ENCODE measurements around the gene EPB41L3.

The EPB41L3 gene

DNA sequence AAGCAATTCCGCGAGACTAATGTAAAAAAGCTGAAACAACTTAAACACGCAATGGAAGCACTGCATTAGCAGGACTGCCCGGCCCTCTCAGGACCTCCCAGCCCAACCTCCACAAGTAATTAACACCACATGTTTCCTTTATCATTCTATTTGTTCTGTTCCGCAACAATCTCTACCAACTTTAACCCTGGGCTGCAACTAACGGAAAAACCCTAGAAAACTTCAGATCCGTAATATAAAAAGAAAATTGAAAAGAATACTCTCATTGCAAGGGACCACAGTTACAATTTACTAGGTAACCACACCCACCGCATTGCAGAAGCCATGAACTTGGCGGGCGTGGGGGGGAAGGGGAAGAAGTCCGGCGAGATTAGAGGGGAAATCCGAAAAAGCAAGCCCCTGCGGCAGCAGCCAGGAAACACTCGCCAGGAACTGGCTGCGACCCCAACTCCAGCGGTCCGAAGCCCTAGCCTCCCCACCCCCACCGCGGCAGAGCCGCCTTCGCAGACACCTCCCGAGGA, 1.2 kb downstream of the EPB41L3 start:
- no peak for ATAC-seq
- peaks cover 6% of the 10 kb centered on the region for H3K4me1 Mint-ChIP-seq
- peak overlapping the region; percentile 55 for H3K4me3 Mint-ChIP-seq
- H3K9me3 Mint-ChIP-seq = no peaks in the 10 kb centered on the region
- H3K36me3 Mint-ChIP-seq = no peaks in the 10 kb centered on the region
- H3K27ac Mint-ChIP-seq = no peak overlapping the region
- H3K27me3 Mint-ChIP-seq = peaks cover 62% of the 10 kb centered on the region

DNA sequence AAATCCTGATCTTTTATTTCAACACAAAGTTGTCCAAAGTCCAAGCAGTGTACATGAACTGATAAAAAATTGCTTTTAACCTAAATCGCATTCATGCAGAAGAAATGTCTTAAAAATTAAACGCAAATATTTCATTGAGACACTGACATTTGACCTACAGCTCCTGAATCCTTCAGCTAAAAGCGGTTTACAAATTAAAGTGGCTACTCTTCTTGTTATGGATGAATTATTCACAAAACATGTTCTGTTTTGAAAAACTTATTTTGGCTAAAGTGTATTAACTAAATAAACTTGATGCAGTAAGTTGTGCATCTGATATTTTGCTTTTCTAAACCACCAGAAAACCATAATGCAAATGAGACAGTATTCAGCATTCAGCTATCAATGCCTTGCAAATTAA, 2.2 kb downstream of the EPB41L3 start:
- ATAC-seq = no peak
- Mint-ChIP-seq H3K27ac (no peak overlapping the region), H3K27me3 (peaks cover 55% of the 10 kb centered on the region), H3K4me1 (peaks cover 6% of the 10 kb centered on the region), H3K4me3 (no peak overlapping the region), H3K36me3 (no peaks in the 10 kb centered on the region), H3K9me3 (no peaks in the 10 kb centered on the region)

DNA sequence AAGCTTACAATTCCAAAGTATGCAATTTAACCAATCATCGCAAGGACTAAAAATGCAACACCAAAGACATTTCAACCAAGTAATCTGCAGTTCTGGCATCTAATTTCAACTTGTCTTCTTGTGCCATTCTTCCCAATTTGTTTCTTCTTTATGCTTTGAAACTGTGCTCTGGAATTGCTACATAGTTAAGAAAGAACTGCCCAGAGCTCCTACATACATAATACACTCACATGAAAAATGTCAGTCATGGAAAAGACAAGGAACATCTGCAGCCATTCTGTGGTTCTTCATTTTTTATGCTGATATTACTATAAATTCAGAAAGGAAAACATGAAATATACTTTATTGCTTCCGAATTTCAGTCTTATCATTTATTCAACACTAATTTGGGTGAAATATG, 4.4 kb downstream of the EPB41L3 start:
- no peak for ATAC-seq
- H3K36me3 Mint-ChIP-seq = no peaks in the 10 kb centered on the region
- no peaks in the 10 kb centered on the region for H3K9me3 Mint-ChIP-seq
- peaks cover 6% of the 10 kb centered on the region for H3K4me1 Mint-ChIP-seq
- H3K27me3 Mint-ChIP-seq = peaks cover 39% of the 10 kb centered on the region
- H3K27ac Mint-ChIP-seq = no peak overlapping the region
- no peak overlapping the region for H3K4me3 Mint-ChIP-seq

DNA sequence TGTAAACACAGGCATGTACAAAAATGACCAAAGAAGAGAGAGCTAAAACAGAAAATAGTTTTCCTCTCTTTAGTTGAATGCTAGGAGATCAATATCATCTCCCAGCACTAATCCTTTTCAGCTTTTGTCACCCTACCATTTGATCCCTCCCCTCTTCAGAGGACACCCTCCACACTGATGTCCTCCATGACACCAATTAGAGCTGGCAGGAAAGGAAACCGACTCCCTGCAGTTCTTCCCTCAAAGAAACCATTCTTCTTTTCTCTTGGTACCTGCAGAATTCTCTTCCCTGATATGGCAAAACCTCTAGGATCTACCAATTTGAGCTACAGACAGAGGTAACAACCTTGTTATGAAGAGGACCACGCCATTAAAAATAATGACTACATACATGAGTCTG, 5.3 kb downstream of the EPB41L3 start:
- Mint-ChIP-seq H3K36me3 (no peaks in the 10 kb centered on the region), H3K4me1 (peaks cover 6% of the 10 kb centered on the region), H3K4me3 (no peak overlapping the region), H3K9me3 (no peaks in the 10 kb centered on the region), H3K27ac (no peak overlapping the region), H3K27me3 (peaks cover 34% of the 10 kb centered on the region)
- no peak for ATAC-seq

DNA sequence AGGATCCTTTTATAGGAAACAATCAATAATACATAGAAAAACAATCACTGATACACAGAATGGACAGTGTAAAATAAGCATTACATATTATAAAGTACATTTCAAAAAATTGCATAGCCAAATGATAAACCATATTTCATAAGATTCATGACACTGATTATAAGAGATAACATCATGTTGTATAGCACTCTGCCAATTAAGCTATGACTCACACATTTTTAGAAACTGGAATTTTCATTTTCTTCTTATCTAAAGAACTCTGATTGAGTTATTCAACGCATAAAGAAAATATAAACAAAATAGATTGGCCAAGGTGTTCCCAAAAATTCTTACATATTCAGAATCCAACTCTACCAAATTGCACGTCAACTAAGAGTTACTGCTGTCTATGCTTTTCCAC, 5.9 kb downstream of the EPB41L3 start:
- peaks cover 34% of the 10 kb centered on the region for H3K27me3 Mint-ChIP-seq
- H3K4me3 Mint-ChIP-seq = no peak overlapping the region
- no peaks in the 10 kb centered on the region for H3K36me3 Mint-ChIP-seq
- no peak overlapping the region for H3K27ac Mint-ChIP-seq
- no peak for ATAC-seq
- H3K9me3 Mint-ChIP-seq = no peaks in the 10 kb centered on the region
- H3K4me1 Mint-ChIP-seq = peaks cover 6% of the 10 kb centered on the region

DNA sequence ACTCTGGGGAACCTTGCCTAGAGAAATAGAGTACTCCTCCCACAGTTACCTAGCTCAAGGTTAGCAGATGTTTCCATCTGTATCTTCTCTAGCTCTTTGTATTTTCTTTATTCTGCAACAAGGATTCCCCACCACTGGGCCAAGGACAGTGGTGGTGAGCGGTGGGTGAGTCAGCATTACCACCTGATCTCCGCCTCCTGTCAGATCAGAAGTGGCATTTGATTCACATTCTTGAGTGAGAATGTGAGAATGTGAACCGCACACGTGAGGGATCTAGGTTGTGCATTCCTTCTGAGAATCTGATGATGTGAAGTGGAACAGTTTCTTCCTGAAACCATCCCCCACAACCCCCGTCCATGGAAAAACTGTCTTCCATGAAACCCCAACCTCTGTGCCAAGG, 9.0 kb downstream of the EPB41L3 start:
- Mint-ChIP-seq H3K27me3 (peaks cover 25% of the 10 kb centered on the region), H3K27ac (no peak overlapping the region), H3K4me3 (no peak overlapping the region), H3K9me3 (no peaks in the 10 kb centered on the region), H3K4me1 (no peaks in the 10 kb centered on the region), H3K36me3 (no peaks in the 10 kb centered on the region)
- no peak for ATAC-seq

DNA sequence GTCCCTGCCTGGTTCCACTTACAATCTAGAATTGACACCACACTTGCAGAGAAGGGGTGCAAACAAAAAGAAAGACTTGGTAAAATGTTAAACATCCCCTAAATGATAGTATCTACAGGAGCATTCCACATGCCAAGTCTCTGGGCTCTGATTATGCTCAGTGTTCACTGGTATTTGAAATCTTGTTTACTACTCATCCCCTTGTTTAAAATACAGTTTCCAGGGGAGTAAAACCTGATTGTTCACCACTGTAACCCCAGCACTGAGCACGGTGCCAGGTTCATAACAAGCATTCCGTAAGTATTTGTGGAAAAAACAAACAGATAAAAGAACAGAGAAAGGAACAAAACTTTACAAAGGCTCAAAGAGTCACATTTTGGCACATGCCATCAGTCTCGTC, 11.7 kb downstream of the EPB41L3 start:
- H3K36me3 Mint-ChIP-seq = no peaks in the 10 kb centered on the region
- H3K9me3 Mint-ChIP-seq = no peaks in the 10 kb centered on the region
- H3K27me3 Mint-ChIP-seq = peaks cover 14% of the 10 kb centered on the region
- H3K4me1 Mint-ChIP-seq = no peaks in the 10 kb centered on the region
- no peak for ATAC-seq
- no peak overlapping the region for H3K4me3 Mint-ChIP-seq
- no peak overlapping the region for H3K27ac Mint-ChIP-seq

DNA sequence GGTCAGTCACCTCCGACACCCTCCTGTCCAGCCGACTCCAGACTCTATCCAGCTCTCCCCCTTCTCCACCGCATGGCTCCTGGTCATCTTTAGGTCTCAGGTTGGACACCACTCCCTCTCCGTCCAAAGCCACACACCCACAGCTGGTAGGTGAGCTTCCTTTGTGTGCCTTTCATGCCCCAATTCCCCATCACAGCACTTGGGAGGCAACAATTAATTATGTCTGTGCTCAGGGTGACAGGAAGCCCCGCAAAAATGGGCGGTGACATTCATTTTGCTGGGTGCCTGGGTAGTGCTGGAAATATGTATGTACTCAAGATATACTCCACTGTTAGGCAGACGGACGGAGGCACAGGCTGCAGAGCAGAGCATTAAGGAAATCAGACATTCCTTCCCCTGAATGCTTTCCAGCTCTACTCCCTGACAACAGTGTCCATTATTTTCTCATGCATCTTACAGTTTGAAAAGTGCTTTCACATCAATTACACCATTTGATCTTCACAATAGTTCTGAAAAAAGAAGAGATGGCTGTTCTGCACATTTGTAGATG, 13.1 kb downstream of the EPB41L3 start:
- no peaks in the 10 kb centered on the region for H3K4me1 Mint-ChIP-seq
- H3K27ac Mint-ChIP-seq = no peak overlapping the region
- H3K4me3 Mint-ChIP-seq = no peak overlapping the region
- H3K9me3 Mint-ChIP-seq = no peaks in the 10 kb centered on the region
- ATAC-seq = no peak
- peaks cover 14% of the 10 kb centered on the region for H3K27me3 Mint-ChIP-seq
- no peaks in the 10 kb centered on the region for H3K36me3 Mint-ChIP-seq

DNA sequence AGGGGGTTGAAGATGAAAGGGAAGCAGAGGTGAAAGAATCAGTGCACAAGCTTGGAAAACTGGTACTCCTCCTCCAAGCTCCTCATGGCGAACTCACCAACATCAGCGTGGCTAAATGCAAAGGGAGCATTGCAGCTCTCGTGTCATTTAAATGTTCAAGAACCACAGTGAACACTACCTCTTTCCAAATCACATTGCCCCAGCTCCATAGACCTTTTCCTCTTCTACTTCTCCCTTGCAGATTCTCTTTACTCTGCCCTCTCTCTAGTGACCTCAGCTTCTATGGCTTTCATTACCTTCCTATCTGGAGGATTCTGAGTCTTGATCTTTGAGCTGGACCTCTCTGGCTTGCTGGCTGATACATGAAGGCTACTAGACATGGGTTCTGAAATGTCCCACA, 14.3 kb downstream of the EPB41L3 start:
- H3K27me3 Mint-ChIP-seq = peaks cover 21% of the 10 kb centered on the region
- no peaks in the 10 kb centered on the region for H3K36me3 Mint-ChIP-seq
- H3K4me3 Mint-ChIP-seq = no peak overlapping the region
- H3K9me3 Mint-ChIP-seq = no peaks in the 10 kb centered on the region
- ATAC-seq = no peak
- H3K27ac Mint-ChIP-seq = no peak overlapping the region
- no peaks in the 10 kb centered on the region for H3K4me1 Mint-ChIP-seq

DNA sequence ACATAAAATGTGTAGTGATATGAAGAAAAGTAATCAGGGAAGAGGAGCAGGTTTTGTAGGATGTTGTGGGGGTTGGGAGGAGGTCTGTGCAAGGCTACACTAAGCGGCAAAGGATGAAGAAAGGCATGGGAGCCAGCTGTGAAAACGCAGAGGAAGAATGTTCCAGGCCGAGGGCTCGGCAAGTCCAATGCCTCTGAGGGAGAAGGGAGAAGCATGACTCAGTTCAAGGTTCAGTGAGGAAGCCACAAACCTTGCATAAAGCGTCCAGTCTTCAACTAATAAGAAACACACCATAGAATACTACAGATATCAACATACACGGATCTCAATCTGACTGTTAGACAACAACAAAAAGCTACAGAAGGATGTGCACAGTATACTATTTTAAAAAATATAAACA, 16.2 kb downstream of the EPB41L3 start:
- peaks cover 24% of the 10 kb centered on the region for H3K27me3 Mint-ChIP-seq
- H3K9me3 Mint-ChIP-seq = no peaks in the 10 kb centered on the region
- H3K4me3 Mint-ChIP-seq = no peak overlapping the region
- no peak overlapping the region for H3K27ac Mint-ChIP-seq
- H3K36me3 Mint-ChIP-seq = no peaks in the 10 kb centered on the region
- no peaks in the 10 kb centered on the region for H3K4me1 Mint-ChIP-seq
- ATAC-seq = no peak

DNA sequence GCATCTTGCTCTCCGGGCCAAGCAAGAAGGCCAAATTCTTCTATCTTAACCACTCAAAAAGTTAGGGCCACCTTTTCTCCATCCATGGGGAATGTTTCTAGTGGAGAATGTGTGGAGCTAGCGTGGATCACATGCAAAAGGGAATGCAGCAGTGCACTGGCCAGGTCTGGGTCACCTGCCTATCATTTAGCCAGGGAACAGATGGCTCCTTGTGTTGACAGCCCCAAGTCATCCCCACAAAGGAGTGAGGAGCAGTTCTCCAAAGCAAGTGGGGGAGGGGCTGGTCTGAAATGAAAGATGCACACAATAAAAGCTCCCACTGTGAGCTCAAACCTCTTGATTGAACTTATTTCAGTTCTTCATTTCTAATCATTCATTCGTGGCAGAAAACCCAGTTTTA, 19.1 kb downstream of the EPB41L3 start:
- Mint-ChIP-seq H3K4me1 (no peaks in the 10 kb centered on the region), H3K36me3 (no peaks in the 10 kb centered on the region), H3K27ac (no peak overlapping the region), H3K9me3 (no peaks in the 10 kb centered on the region), H3K4me3 (no peak overlapping the region), H3K27me3 (peaks cover 11% of the 10 kb centered on the region)
- no peak for ATAC-seq

DNA sequence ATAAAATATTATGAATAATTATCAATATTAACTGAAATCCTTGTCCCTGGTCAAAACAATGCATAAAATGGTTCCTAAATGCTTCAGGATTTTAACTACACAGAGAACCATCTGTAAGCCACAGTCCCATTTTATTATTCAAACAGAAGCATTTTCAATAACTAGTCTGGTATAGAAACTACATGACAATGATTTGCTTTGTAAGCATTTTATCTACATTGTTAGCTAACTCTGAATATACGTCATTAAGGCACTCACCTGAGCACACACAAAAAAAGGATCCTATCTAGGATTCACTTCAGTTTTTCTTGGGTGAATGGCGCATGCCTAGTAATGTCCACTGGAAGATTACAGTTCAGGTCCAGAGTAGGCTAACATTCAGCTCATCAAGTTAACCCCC, 22.8 kb downstream of the EPB41L3 start:
- H3K4me3 Mint-ChIP-seq = no peak overlapping the region
- H3K9me3 Mint-ChIP-seq = no peaks in the 10 kb centered on the region
- H3K27ac Mint-ChIP-seq = no peak overlapping the region
- no peaks in the 10 kb centered on the region for H3K36me3 Mint-ChIP-seq
- H3K4me1 Mint-ChIP-seq = peaks cover 4% of the 10 kb centered on the region
- H3K27me3 Mint-ChIP-seq = peaks cover 21% of the 10 kb centered on the region
- no peak for ATAC-seq

DNA sequence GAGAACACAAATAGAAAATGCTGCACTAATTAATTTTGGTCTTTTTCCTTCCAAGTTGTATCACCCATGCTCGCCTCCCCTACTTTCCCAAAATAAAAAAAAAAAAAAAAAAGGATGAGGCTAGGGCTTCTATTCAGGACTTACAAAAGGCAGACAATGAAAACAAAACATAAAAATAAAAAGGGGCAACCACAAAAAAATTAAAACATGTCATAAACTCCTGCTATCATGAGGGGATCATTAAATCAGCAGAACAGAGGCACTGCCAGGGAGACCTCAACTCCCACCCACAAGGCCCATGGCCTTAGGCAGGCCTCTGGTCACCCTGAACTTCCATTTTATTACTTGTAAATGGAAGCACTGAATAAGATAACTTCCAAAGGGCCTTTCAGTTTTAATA, 23.3 kb downstream of the EPB41L3 start:
- no peak overlapping the region for H3K27ac Mint-ChIP-seq
- H3K4me1 Mint-ChIP-seq = peaks cover 9% of the 10 kb centered on the region
- no peaks in the 10 kb centered on the region for H3K36me3 Mint-ChIP-seq
- H3K4me3 Mint-ChIP-seq = no peak overlapping the region
- H3K27me3 Mint-ChIP-seq = peaks cover 21% of the 10 kb centered on the region
- ATAC-seq = no peak
- no peaks in the 10 kb centered on the region for H3K9me3 Mint-ChIP-seq

DNA sequence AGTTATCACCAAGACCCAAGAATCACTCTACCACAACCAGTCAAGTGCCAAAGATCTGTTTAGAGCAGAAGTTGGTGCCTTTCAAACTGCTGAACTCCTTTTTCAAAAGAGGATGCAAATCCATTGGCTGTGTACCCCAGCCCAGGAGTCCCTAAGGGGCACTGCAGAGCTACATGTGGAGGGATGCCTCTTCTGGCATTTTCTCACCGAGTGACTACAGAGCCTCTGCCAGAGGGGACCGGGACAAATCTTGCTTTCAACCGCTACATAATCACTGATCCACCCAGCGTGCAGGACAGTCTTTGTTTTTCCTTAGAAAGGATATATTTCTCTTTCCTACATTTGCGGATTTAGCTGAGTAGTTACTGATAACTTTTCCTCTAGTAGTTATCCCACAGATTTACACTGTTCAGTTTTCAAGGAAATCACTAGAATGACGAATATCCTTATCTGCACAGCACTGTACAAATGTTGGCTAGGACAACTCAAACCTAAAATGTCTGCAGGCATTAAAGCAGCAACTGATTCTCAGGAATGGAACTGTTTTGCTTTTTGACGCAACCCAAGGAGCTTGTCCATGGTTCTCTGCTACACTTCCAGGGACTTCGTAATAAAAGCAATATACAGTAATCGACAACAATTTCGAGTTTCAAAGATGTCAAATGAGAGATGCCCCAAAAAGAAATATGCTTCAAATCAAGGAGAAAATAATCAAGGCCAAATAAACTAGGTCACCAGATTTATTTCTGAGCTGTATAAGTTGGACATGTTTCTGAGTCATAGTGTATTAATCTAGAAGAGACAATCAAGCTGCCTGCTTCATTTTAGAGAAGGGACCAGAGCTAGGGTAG, 24.1 kb downstream of the EPB41L3 start:
- H3K27me3 Mint-ChIP-seq = peaks cover 17% of the 10 kb centered on the region
- H3K4me1 Mint-ChIP-seq = peaks cover 15% of the 10 kb centered on the region
- H3K9me3 Mint-ChIP-seq = no peaks in the 10 kb centered on the region
- no peak for ATAC-seq
- H3K4me3 Mint-ChIP-seq = no peak overlapping the region
- H3K27ac Mint-ChIP-seq = no peak overlapping the region
- no peaks in the 10 kb centered on the region for H3K36me3 Mint-ChIP-seq

DNA sequence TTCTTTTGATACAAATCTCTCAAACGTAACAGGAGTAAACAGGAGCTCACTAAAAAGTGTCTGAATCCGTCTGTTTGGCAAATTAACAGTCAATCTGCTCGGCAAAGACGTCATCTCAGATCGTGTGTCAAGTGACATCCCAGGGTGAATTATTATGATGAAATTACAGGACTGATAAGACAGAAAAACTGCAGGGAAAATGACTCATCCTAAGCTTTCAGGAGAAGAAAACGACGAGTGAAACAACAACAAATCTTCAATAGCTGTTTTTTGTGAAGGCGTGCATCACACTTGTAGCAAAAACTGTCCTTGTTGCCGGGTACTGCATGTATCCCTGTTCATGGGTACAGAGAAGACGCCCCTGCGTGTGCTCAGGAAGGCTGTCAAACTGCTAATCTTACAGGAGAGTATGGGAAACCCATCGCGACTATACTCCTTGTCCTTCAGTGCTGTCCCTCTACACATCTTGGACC, 24.9 kb downstream of the EPB41L3 start:
- no peak for ATAC-seq
- H3K4me3 Mint-ChIP-seq = no peak overlapping the region
- H3K9me3 Mint-ChIP-seq = no peaks in the 10 kb centered on the region

DNA sequence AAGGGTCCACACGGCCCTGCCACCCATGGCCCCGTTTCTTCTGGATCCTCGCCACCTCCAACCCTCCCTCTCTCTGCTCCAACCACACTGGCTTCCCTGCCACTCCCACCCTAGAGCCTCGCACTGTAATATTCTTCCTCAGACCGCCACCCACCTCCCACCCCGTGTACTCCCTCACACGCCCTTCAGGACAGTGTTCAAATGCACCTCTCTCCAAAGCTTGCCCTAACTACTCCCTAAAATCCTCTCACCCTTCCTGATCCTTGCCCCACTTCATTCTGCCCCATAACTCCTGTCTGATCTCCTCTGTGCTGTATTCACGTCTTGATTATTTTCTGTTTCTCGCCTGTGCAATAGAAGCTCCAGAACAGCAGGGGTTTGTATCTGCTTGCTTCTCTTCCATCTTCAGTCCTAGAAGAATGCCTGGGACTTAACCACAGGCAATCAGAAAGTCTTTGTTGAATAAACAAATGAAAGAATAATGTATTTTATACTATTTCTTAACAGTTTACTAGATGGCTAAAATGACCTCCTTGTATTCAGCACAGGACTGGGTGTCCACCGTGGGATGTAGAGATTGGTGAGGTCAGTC, 25.5 kb downstream of the EPB41L3 start:
- peaks cover 15% of the 10 kb centered on the region for H3K4me1 Mint-ChIP-seq
- H3K27me3 Mint-ChIP-seq = peaks cover 12% of the 10 kb centered on the region
- no peaks in the 10 kb centered on the region for H3K36me3 Mint-ChIP-seq
- H3K4me3 Mint-ChIP-seq = no peak overlapping the region
- ATAC-seq = no peak
- no peak overlapping the region for H3K27ac Mint-ChIP-seq
- no peaks in the 10 kb centered on the region for H3K9me3 Mint-ChIP-seq

More for the DNA sequence above, 24.9 kb downstream of the EPB41L3 start:
- no peaks in the 10 kb centered on the region for H3K36me3 Mint-ChIP-seq
- H3K27me3 Mint-ChIP-seq = peaks cover 12% of the 10 kb centered on the region
- no peak overlapping the region for H3K27ac Mint-ChIP-seq
- peaks cover 15% of the 10 kb centered on the region for H3K4me1 Mint-ChIP-seq

Measured in stimulated activated memory B cell treated with anti-CD40 and anti-IgM and Interleukin-4, amounts not matched to agents 10 μg/mL and 1 μg/mL and 100 μg/mL, for 72 hours (primary cell).